HepG2 (cell line): ENCODE data around the gene INF2. TPM values are rescaled to one million over a fixed set of nuclear protein-coding genes. Genes with fewer than 3 reads are reported as not detected.

Source experiments
- ATAC-seq: fragments of 200-7000 bp; cut with Tn5 transposase; 3 replicates; pipeline ENCODE4 v1.9.1; 2020; ENCODE audit warnings: mild to moderate bottlenecking, moderate library complexity
- BruUV-seq: library from RNA; stranded (reverse); fragments of 400-500 nt; replicated peaks from 2 replicates; lab custom pipeline; 2021; lab: Mats Ljungman, UMichigan
- CTCF ChIA-PET: fragments of 300-600 bp; formaldehyde crosslinking; extraction: SDS; loops from one replicate; lab custom pipeline; 2021; ENCODE audit warnings: low total read pairs, inconsistent platforms, low intra/inter-chr PET ratio; lab: Yijun Ruan, JAX
- POLR2A ChIA-PET: fragments of 350-600 bp; sonication (Branson Sonifier 250); formaldehyde crosslinking; loops from one replicate; lab custom pipeline; 2020; ENCODE audit warnings: antibody characterized with exemption, inconsistent platforms; lab: Yijun Ruan, JAX
- DNase-seq: peaks from one replicate; pipeline ENCODE4 v3.0.0-alpha.2; 2015; ENCODE audit warnings: low spot score
- FAIRE-seq: peaks from 3 replicates; lab custom pipeline; 2011; peaks lifted over from hg19 to GRCh38; lab: Jason Lieb, UNC
- H2AFZ ChIP-seq: one replicate; pipeline ENCODE4 v1.6.1; 2011; ENCODE audit warnings: low read length, inconsistent platforms
- H3K27ac ChIP-seq: fragments of 300-600 bp; 3 replicates; pipeline ENCODE4 v1.8.0; 2011; ENCODE audit warnings: mixed run types, mild to moderate bottlenecking, mixed read lengths, low read length, inconsistent platforms; ENCODE audit not compliant: insufficient read depth; ENCODE audit errors: extremely low read length
- H3K27me3 ChIP-seq, 2 experiments: fragments of 200-600 bp in 1 of 2; 2 replicates in 1 of 2; 3 replicates in 1 of 2; pipeline versions ENCODE4 v1.6.0 to v1.8.0; 2011; ENCODE audit warnings: low read length in 2 of 2, mild to moderate bottlenecking in 2 of 2, moderate library complexity in 2 of 2, inconsistent platforms in 1 of 2; ENCODE audit not compliant: insufficient read depth in 2 of 2, control insufficient read depth in 1 of 2
- H3K36me3 ChIP-seq, 2 experiments: fragments of 200-600 bp in 1 of 2; replicated peaks in 1 of 2; 2 replicates in 1 of 2; 3 replicates in 1 of 2; pipeline versions ENCODE4 v1.5.1 to v1.8.0; 2011; ENCODE audit warnings: low read length in 2 of 2, inconsistent platforms in 1 of 2; ENCODE audit not compliant: insufficient read depth in 2 of 2, control insufficient read depth in 1 of 2
- H3K4me1 ChIP-seq: 2 replicates; pipeline ENCODE4 v1.5.1; 2012; ENCODE audit warnings: low read length, inconsistent platforms; ENCODE audit not compliant: insufficient read depth
- H3K4me2 ChIP-seq: 2 replicates; pipeline ENCODE4 v1.6.0; 2011; ENCODE audit warnings: low read depth, low read length, inconsistent platforms
- H3K4me3 ChIP-seq, 3 experiments: fragments of 200-600 bp in 1 of 3; sonication (generic), shearing (Covaris generic) in 1 of 3; replicated peaks in 1 of 3; 2 replicates each; pipeline ENCODE4 v1.5.1; 2011 to 2016; ENCODE audit warnings: low read length in 3 of 3, inconsistent platforms in 2 of 3, low read depth in 2 of 3, mild to moderate bottlenecking in 2 of 3, control low read depth in 1 of 3, mixed read lengths in 1 of 3; ENCODE audit not compliant: insufficient read depth in 1 of 3
- H3K79me2 ChIP-seq: one replicate; pipeline ENCODE4 v1.6.1; 2011; ENCODE audit warnings: low read length, inconsistent platforms; ENCODE audit not compliant: insufficient read depth
- H3K9ac ChIP-seq: 2 replicates; pipeline ENCODE4 v1.6.0; 2011; ENCODE audit warnings: mild to moderate bottlenecking, low read depth, low read length, inconsistent platforms; ENCODE audit not compliant: insufficient read depth
- H3K9me3 ChIP-seq: 2 replicates; pipeline ENCODE4 v1.5.1; 2012; ENCODE audit warnings: mild to moderate bottlenecking, low read length
- H4K20me1 ChIP-seq: 2 replicates; pipeline ENCODE4 v1.6.0; 2011; ENCODE audit warnings: inconsistent platforms, mild to moderate bottlenecking, low read length, moderate library complexity; ENCODE audit not compliant: insufficient read depth
- CEBPB ChIP-seq: IDR thresholded peaks from 2 replicates; pipeline ENCODE4 v1.6.1; 2011; ENCODE audit warnings: low read depth, low read length, improper control_type of control experiment, borderline replicate concordance
- HNRNPL ChIP-seq: fragments of 200-400 bp; formaldehyde crosslinking; IDR thresholded peaks from 2 replicates; pipeline ENCODE4 v1.6.1; 2017; ENCODE audit warnings: mild to moderate bottlenecking, low read depth, low read length
- NFE2 ChIP-seq: sonication (generic); formaldehyde crosslinking; IDR thresholded peaks from 2 replicates; pipeline ENCODE4 v1.4.0; 2020; ENCODE audit warnings: missing genetic modification reagents
- THAP9 ChIP-seq: sonication (generic); formaldehyde crosslinking; IDR thresholded peaks from 2 replicates; pipeline ENCODE4; 2020; ENCODE audit warnings: missing genetic modification reagents, mild to moderate bottlenecking, borderline replicate concordance
- TOPORS ChIP-seq: sonication (generic); formaldehyde crosslinking; IDR thresholded peaks from 2 replicates; pipeline ENCODE4 v1.8.0; 2023; ENCODE audit warnings: mild to moderate bottlenecking, missing genetic modification reagents
- ZKSCAN1 ChIP-seq: fragments of 150-350 bp; IDR thresholded peaks from 2 replicates; pipeline ENCODE4 v1.6.1; 2014; ENCODE audit warnings: low read length
- ZNF414 ChIP-seq: sonication (generic); formaldehyde crosslinking; IDR thresholded peaks from 2 replicates; pipeline ENCODE4 v1.5.0; 2020; ENCODE audit warnings: missing genetic modification reagents
- WGBS: methylation state at CpG from one replicate; pipeline ENCODE4 v1.1.6; 2017; ENCODE audit warnings: low lambda C conversion rate; 5-methylcytosine and 5-hydroxymethylcytosine counted together
- in situ Hi-C: cut with HindIII; loops from 2 replicates; pipeline ENCODE4 v1.10.0; 2017; ENCODE audit warnings: low pct_unique_long_range_greater_than_20kb; ENCODE audit not compliant: extremely low pct_ligation_motif_present
- intact Hi-C: fragments of 100-400 bp; cut with micrococcal nuclease; formaldehyde crosslinking; loops from one replicate; pipeline ENCODE4 v1.10.0; 2022; ENCODE audit not compliant: unreplicated experiment
- polyA plus RNA-seq, 8 experiments: library from polyadenylated mRNA; depleted of rRNA in 3 of 8; stranded (reverse) in 7 of 8; unstranded in 1 of 8; fragments of >200 nt; fragmentation: Illumina TruSeq in 4 of 8; extraction: Trizol in 4 of 8; gene quantifications; 2 replicates each; pipeline versions ENCODE4 v1.2.1 to v1.2.3, GENCODE V29; 2011 to 2016; ENCODE audit warnings: low read depth in 4 of 8, missing spikeins in 1 of 8, mixed read lengths in 1 of 8; ENCODE audit not compliant: insufficient read depth in 1 of 8
- total RNA-seq, 5 experiments: library from RNA; depleted of rRNA; stranded (reverse); fragments of >200 nt; fragmentation: Illumina TruSeq; extraction: Trizol; gene quantifications; 2 replicates each; pipeline ENCODE4 v1.2.3, GENCODE V29; 2016; ENCODE audit warnings: low read depth in 1 of 5
- TF ChIP-seq, protein P1 (sequence below): sonication (generic); formaldehyde crosslinking; IDR thresholded peaks from 2 replicates; pipeline ENCODE4 v1.9.0; 2022; ENCODE audit warnings: missing genetic modification reagents, mild to moderate bottlenecking, borderline replicate concordance

The INF2 gene
- total and polyA plus RNA-seq, 2 of the 13 experiments (the other 11 are each of a cell fraction or from before 2014, with no cell fraction given): 16.4 to 26.4 TPM

GRCh38 chr14:104691546-104692260, 2.3 kb downstream of the INF2 start (continued):
- TF ChIP-seq THAP9 (no peak), CEBPB (no peak)

DNA sequence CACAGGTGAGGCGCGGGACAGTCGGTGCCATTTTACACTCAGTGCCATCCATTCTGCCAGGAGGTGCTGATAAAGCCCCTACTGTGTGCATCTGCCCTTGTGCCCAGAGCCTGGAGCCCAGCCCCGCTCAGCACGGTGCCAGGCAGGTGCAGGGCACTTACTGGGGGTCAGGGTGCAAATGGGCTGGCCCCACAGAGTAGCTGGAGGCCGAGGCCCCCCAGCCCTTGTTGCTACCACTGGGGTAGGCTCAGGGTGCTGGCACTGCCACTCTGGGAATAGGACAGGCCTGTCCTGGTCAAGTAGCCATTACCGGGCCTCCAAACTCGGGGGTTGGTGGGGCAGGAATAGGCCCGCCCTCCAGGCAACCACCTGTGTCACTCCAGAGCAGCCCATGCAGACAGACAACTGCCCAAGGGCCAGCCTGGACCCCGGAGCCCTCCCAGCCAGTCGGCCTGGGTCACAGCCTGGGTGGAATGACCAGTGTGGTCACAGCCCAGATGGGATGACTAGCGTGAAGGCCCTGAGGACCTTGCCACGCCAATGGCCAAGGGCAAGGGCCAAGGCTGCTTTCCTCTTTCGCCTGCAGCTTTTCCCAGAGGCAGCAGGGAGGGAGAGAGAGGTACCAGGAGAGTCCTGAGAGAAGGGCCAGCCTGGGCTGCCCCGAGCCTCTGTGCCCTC, 3.0 kb downstream of the INF2 start:
- Histone ChIP-seq H3K9ac (no peak overlapping the region), H4K20me1 (peaks cover 22% of the 10 kb centered on the region; the same call in 1 of the 2 replicates), H3K36me3 (peaks cover 4 to 7% of the 10 kb centered on the region in 2 experiments; a peak in 2 of 5 replicates), H3K9me3 (no peaks in the 10 kb centered on the region), H3K4me2 (no peak overlapping the region), H3K4me1 (peaks cover 40% of the 10 kb centered on the region), H3K27ac (no peak overlapping the region), H2AFZ (no peak overlapping the region), H3K27me3 (no peaks in the 10 kb centered on the region), H3K79me2 (peaks cover 32% of the 10 kb centered on the region), H3K4me3 (no peak overlapping the region)
- intact Hi-C loops (no loop called here), in situ Hi-C loops (no loop called here)
- no TSS peak for BruUV-seq
- 100% methylated on average over 3 of the region's 15 CpGs for WGBS
- FAIRE-seq (no peak), DNase-seq (no peak), ATAC-seq (no peak)
- no peak for TF ChIP-seq NFE2 (CRISPR knock-in tag)
- no peak for TF ChIP-seq ZNF414
- TF ChIP-seq, protein P1, sequence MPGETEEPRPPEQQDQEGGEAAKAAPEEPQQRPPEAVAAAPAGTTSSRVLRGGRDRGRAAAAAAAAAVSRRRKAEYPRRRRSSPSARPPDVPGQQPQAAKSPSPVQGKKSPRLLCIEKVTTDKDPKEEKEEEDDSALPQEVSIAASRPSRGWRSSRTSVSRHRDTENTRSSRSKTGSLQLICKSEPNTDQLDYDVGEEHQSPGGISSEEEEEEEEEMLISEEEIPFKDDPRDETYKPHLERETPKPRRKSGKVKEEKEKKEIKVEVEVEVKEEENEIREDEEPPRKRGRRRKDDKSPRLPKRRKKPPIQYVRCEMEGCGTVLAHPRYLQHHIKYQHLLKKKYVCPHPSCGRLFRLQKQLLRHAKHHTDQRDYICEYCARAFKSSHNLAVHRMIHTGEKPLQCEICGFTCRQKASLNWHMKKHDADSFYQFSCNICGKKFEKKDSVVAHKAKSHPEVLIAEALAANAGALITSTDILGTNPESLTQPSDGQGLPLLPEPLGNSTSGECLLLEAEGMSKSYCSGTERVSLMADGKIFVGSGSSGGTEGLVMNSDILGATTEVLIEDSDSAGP (CRISPR knock-in tag): 0 out of 2 replicates have a peak, but pooled peaks have one; percentile 8
- peak; percentile 70; the same call in 1 of the 2 replicates for TF ChIP-seq ZKSCAN1
- 0 out of 2 replicates have a peak, but pooled peaks have one; percentile 30 for TF ChIP-seq HNRNPL
- TF ChIP-seq TOPORS: no peak
- POLR2A ChIA-PET: interaction anchor here (1.3 kb wide), 1 partner anchor 11 kb away, joined by 4 read pairs; no protein-coding TSS in a partner anchor
- CTCF ChIA-PET: no interaction called here
